HFFc6 (cell line): ENCODE measurements around the gene SIPA1L2. TPM values are rescaled to one million over a fixed set of nuclear protein-coding genes. Genes with fewer than 3 reads are reported as not detected.
A peak's percentile ranks its signal among the peaks of the same experiment; 100 is the strongest.

ENCODE experiments used
- DNase-seq: peaks from one replicate; pipeline ENCODE4 v3.0.0-alpha.2; 2018
- H3K27ac Mint-ChIP-seq: 2 replicates; pipeline ENCODE4 v1.8.0; 2020; ENCODE audit warnings: mild to moderate bottlenecking, mixed read lengths
- H3K27me3 Mint-ChIP-seq: 2 replicates; pipeline ENCODE4 v1.8.0; 2021; ENCODE audit warnings: mild to moderate bottlenecking, moderate library complexity, mixed read lengths; ENCODE audit not compliant: insufficient read depth
- H3K36me3 Mint-ChIP-seq: 2 replicates; pipeline ENCODE4 v1.8.0; 2021; ENCODE audit warnings: low read depth, mixed read lengths
- H3K4me1 Mint-ChIP-seq: 2 replicates; pipeline ENCODE4 v1.8.0; 2020; ENCODE audit warnings: low read depth, mixed read lengths
- H3K4me3 Mint-ChIP-seq: 2 replicates; pipeline ENCODE4 v1.8.0; 2020; ENCODE audit warnings: mild to moderate bottlenecking, moderate library complexity, mixed read lengths
- H3K9me3 Mint-ChIP-seq: 2 replicates; pipeline ENCODE4 v1.8.0; 2020; ENCODE audit warnings: mild to moderate bottlenecking, mixed read lengths
- CTCF ChIP-seq: fragments of 200-600 bp; sonication (generic); IDR thresholded peaks from 2 replicates; pipeline ENCODE4 v1.5.0; 2021; ENCODE audit warnings: antibody characterized with exemption, mild to moderate bottlenecking
- total RNA-seq, 6 experiments: library from RNA; stranded (reverse); fragmentation: NEBNext Ultra II Directional; extraction: Animal tissue kit (Norgen Biotek cat#: 25700); gene quantifications; 2 replicates in 1 of 6; 3 replicates in 5 of 6; pipeline ENCODE4 v1.2.3, GENCODE V29; 2021

The SIPA1L2 gene
- total RNA-seq, 6 experiments from 2014 or later: 0.02 to 0.05 (median 0.02) TPM; not detected in 1

DNA sequence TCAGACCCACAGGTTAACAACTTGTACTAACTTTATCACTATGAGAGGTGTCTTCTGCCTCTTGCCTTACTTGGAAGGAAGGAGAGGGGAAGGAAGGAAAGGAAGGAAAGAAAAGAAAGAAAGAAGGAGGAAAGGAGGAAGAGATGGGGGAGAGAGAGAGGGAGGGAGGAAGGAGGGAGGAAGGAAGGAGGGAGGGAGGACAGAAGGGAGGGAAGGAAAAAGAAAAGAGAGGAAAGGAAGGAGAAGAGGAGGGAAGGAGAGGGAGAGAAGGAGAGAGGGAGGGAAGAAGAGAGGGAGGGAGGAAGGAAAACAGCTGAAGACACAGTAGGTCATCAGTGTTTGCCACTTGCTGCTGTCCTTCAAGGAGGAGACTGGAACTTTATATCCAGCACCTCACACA is 5.3 kb upstream of the SIPA1L2 start:
- Mint-ChIP-seq H3K9me3 (no peaks in the 10 kb centered on the region), H3K27ac (no peak overlapping the region), H3K36me3 (no peaks in the 10 kb centered on the region), H3K27me3 (peaks cover 17% of the 10 kb centered on the region; the same call in 1 of the 2 replicates), H3K4me1 (no peaks in the 10 kb centered on the region), H3K4me3 (no peak overlapping the region)
- no peak for DNase-seq
- TF ChIP-seq CTCF: no peak

- Mint-ChIP-seq H3K27ac (no peak overlapping the region), H3K27me3 (peaks cover 18% of the 10 kb centered on the region; the same call in 1 of the 2 replicates), H3K9me3 (no peaks in the 10 kb centered on the region), H3K36me3 (no peaks in the 10 kb centered on the region), H3K4me1 (peaks cover 2% of the 10 kb centered on the region; the same call in 1 of the 2 replicates), H3K4me3 (no peak overlapping the region)
- TF ChIP-seq CTCF: no peak
- DNase-seq: no peak
Observed at GRCh38 chr1:232634096-232634495, 4.2 kb upstream of the SIPA1L2 start.

- no peaks in the 10 kb centered on the region for H3K9me3 Mint-ChIP-seq
- peaks cover 32% of the 10 kb centered on the region for H3K27me3 Mint-ChIP-seq
- no peak for DNase-seq
- no peaks in the 10 kb centered on the region for H3K36me3 Mint-ChIP-seq
- no peak overlapping the region for H3K27ac Mint-ChIP-seq
- TF ChIP-seq CTCF: no peak
- peaks cover 6% of the 10 kb centered on the region; the same call in 1 of the 2 replicates for H3K4me1 Mint-ChIP-seq
- H3K4me3 Mint-ChIP-seq: peak overlapping the region; percentile 30; the same call in 1 of the 2 replicates
Observed at GRCh38 chr1:232630894-232631195, 912 bp upstream of the SIPA1L2 start.

GRCh38 chr1:232629250-232630046 is 485 bp downstream of the SIPA1L2 start:
- no peak overlapping the region for H3K27ac Mint-ChIP-seq
- no peaks in the 10 kb centered on the region for H3K9me3 Mint-ChIP-seq
- H3K27me3 Mint-ChIP-seq: peaks cover 32% of the 10 kb centered on the region
- H3K4me1 Mint-ChIP-seq: peaks cover 6% of the 10 kb centered on the region; the same call in 1 of the 2 replicates
- no peak for TF ChIP-seq CTCF
- H3K36me3 Mint-ChIP-seq: no peaks in the 10 kb centered on the region
- DNase-seq: no peak
- peak overlapping the region; percentile 42; the same call in 1 of the 2 replicates for H3K4me3 Mint-ChIP-seq

GRCh38 chr1:232628335-232629249 is 1.3 kb downstream of the SIPA1L2 start:
- no peak for DNase-seq
- no peak; the same call in 1 of the 2 replicates for TF ChIP-seq CTCF
- no peaks in the 10 kb centered on the region for H3K36me3 Mint-ChIP-seq
- no peaks in the 10 kb centered on the region for H3K9me3 Mint-ChIP-seq
- peaks cover 32% of the 10 kb centered on the region for H3K27me3 Mint-ChIP-seq
- H3K4me1 Mint-ChIP-seq: peaks cover 6% of the 10 kb centered on the region; the same call in 1 of the 2 replicates
- no peak overlapping the region for H3K27ac Mint-ChIP-seq
- H3K4me3 Mint-ChIP-seq: peak overlapping the region; percentile 42; the same call in 1 of the 2 replicates
